Breast epithelium (tissue), 4 donors: ENCODE measurements around the gene SNPH. TPM values are rescaled to one million over a fixed set of nuclear protein-coding genes. Genes with fewer than 3 reads are reported as not detected.

Source experiments
- DNase-seq, 2 donors: peaks; one replicate each; pipeline ENCODE4 v3.0.0-alpha.2; 2019; ENCODE audit warnings: low spot score in 2 of 2
- H3K27ac ChIP-seq, 2 donors: fragments of 200-600 bp; sonication (generic) in 1 of 2; one replicate each; pipeline ENCODE4 v1.5.1; 2016 to 2019; ENCODE audit warnings: mild to moderate bottlenecking in 1 of 2
- H3K27me3 ChIP-seq, 2 donors: fragments of 200-600 bp; sonication (generic) in 1 of 2; one replicate each; pipeline versions ENCODE4 v1.5.1 to v1.6.0; 2017 to 2019; ENCODE audit warnings: control low read depth in 1 of 2, mild to moderate bottlenecking in 1 of 2
- H3K36me3 ChIP-seq: fragments of 200-600 bp; one replicate; pipeline ENCODE4 v1.5.1; 2019
- H3K4me1 ChIP-seq, 2 donors: fragments of 200-600 bp; sonication (generic); one replicate each; pipeline ENCODE4 v1.5.1; 2016 to 2019; ENCODE audit warnings: control low read depth in 1 of 2
- H3K4me3 ChIP-seq, 3 donors: fragments of 200-600 bp; sonication (generic); 1 replicate in 2 of 3; 2 replicates in 1 of 3; pipeline ENCODE4 v1.5.1; 2016 to 2019; ENCODE audit warnings: mild to moderate bottlenecking in 3 of 3, moderate library complexity in 2 of 3
- H3K9me3 ChIP-seq, 2 donors: fragments of 200-600 bp; sonication (generic) in 1 of 2; one replicate each; pipeline ENCODE4 v1.5.1; 2016 to 2019; ENCODE audit warnings: control low read depth in 1 of 2
- CTCF ChIP-seq, 3 donors: fragments of 450-650 bp; IDR thresholded peaks; one replicate each; pipeline ENCODE4 v1.5.1; 2016 to 2017; ENCODE audit warnings: antibody characterized with exemption in 3 of 3, mild to moderate bottlenecking in 3 of 3, moderate library complexity in 3 of 3
- POLR2A ChIP-seq: fragments of 450-650 bp; IDR thresholded peaks from one replicate; pipeline ENCODE4 v1.6.1; 2016; ENCODE audit warnings: antibody characterized with exemption, mild to moderate bottlenecking, moderate library complexity
- POLR2AphosphoS5 ChIP-seq, 3 donors: sonication (generic); formaldehyde crosslinking; IDR thresholded peaks; one replicate each; pipeline ENCODE4 v1.6.1; 2017; ENCODE audit warnings: antibody characterized with exemption in 3 of 3
- intact Hi-C: fragments of 100-400 bp; cut with DNase I; formaldehyde crosslinking; loops from one replicate; pipeline ENCODE4 v1.15.1; 2023; ENCODE audit warnings: low total_unique reads
- total RNA-seq, 3 donors: library from RNA; depleted of rRNA; stranded (reverse); fragments of >200 nt; gene quantifications; one replicate each; pipeline ENCODE4 v1.1.0, GENCODE V29; 2016

SNPH gene
- total RNA-seq, 3 donors from 2014 or later: 2.3 to 4.0 (median 3.5) TPM

- H3K36me3 ChIP-seq: no peaks in the 10 kb centered on the region
- intact Hi-C loops: no loop called here
- no peaks in the 10 kb centered on the region for H3K27me3 ChIP-seq
- TF ChIP-seq POLR2A: no peak
- no peak for TF ChIP-seq CTCF (IDR thresholded peaks at IDR 0.05)
- TF ChIP-seq POLR2AphosphoS5 (IDR thresholded peaks at IDR 0.05): no peak
- no peaks in the 10 kb centered on the region for H3K4me1 ChIP-seq
- H3K4me3 ChIP-seq: peak overlapping the region; percentile 64 to 97 (median 82)
- DNase-seq: no peak
- H3K27ac ChIP-seq: peak overlapping the region; percentile 54 to 55
- H3K9me3 ChIP-seq: no peaks in the 10 kb centered on the region
These were observed 253 bp upstream of the SNPH start for GRCh38 chr20:1265916-1266166.

GRCh38 chr20:1267161-1267560, 1.1 kb downstream of the SNPH start:
- no peak for DNase-seq
- Histone ChIP-seq H3K36me3 (no peaks in the 10 kb centered on the region), H3K27me3 (no peaks in the 10 kb centered on the region), H3K27ac (no peak overlapping the region), H3K4me3 (peak overlapping the region in 1 of 3 donors; percentile 97), H3K9me3 (no peaks in the 10 kb centered on the region), H3K4me1 (no peaks in the 10 kb centered on the region)
- TF ChIP-seq CTCF (IDR thresholded peaks at IDR 0.05) (no peak), POLR2A (no peak), POLR2AphosphoS5 (IDR thresholded peaks at IDR 0.05) (no peak)
- intact Hi-C loops: no loop called here

- Histone ChIP-seq H3K4me1 (no peaks in the 10 kb centered on the region), H3K27ac (no peak overlapping the region), H3K36me3 (no peaks in the 10 kb centered on the region), H3K9me3 (no peaks in the 10 kb centered on the region), H3K27me3 (no peaks in the 10 kb centered on the region), H3K4me3 (no peak overlapping the region)
- DNase-seq: no peak
- TF ChIP-seq POLR2AphosphoS5 (IDR thresholded peaks at IDR 0.05) (no peak), POLR2A (no peak), CTCF (IDR thresholded peaks at IDR 0.05) (no peak)
- intact Hi-C loops: no loop called here
These were observed 1.8 kb downstream of the SNPH start for GRCh38 chr20:1267809-1268374.

DNA sequence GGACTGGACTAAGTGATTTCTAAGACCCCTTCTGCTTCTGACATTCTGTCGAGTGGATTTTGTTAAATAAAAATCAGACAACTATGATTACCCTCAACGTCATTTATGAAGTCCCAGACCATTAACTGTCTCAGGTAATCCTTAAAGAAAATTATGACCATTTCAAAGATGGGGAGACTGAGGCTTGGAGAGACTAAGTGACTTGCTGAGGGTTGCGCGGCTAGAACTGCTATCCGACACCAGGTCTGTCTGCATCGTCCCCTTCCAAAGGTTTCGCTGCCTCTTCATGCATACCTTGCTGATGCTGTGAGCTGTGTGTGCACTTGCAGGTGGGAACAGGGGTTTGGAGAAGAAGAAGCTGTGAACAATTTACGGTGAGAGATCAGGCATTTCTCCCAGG, 3.1 kb downstream of the SNPH start:
- Histone ChIP-seq H3K4me3 (no peak overlapping the region), H3K27ac (no peak overlapping the region), H3K4me1 (no peaks in the 10 kb centered on the region), H3K36me3 (no peaks in the 10 kb centered on the region), H3K9me3 (no peaks in the 10 kb centered on the region), H3K27me3 (no peaks in the 10 kb centered on the region)
- TF ChIP-seq POLR2A (no peak), CTCF (IDR thresholded peaks at IDR 0.05) (no peak), POLR2AphosphoS5 (IDR thresholded peaks at IDR 0.05) (no peak)
- intact Hi-C loops: no loop called here
- no peak for DNase-seq

DNA sequence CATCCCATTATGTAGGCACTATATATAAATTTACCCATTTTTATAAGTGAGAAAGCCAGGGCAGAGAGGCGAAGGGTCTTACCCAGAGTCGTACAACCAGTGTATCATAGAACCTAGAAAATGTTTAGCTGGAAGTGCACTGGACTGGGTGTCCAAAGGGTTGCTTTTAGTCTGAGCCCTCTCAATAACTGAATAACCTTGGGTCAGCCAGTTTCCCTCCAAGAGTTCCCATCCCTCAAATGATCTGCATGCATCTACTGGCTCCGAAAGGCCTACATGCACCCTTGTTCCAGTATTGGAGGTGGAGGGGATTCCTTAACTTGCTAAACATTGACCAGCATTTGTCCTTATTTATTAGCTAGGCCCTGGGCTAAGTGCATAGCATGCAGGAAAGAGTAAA, 3.8 kb downstream of the SNPH start:
- intact Hi-C loops: no loop called here
- DNase-seq: no peak
- Histone ChIP-seq H3K9me3 (no peaks in the 10 kb centered on the region), H3K4me1 (no peaks in the 10 kb centered on the region), H3K4me3 (no peak overlapping the region), H3K27me3 (no peaks in the 10 kb centered on the region), H3K36me3 (no peaks in the 10 kb centered on the region), H3K27ac (no peak overlapping the region)
- TF ChIP-seq POLR2A (no peak), POLR2AphosphoS5 (IDR thresholded peaks at IDR 0.05) (no peak), CTCF (IDR thresholded peaks at IDR 0.05) (no peak)
